ENCODE results near the gene ARFGAP3. TPM values are rescaled to one million over a fixed set of nuclear protein-coding genes. Genes with fewer than 3 reads are reported as not detected.
"Not testable (repeated sequence)": the region's sequence is repeated elsewhere in the genome, so short reads cannot be mapped to it uniquely, and the experiment has no call there.

ARFGAP3 gene
- total RNA-seq, 2 experiments from 2014 or later = 19.5 to 21.4 TPM

DNA sequence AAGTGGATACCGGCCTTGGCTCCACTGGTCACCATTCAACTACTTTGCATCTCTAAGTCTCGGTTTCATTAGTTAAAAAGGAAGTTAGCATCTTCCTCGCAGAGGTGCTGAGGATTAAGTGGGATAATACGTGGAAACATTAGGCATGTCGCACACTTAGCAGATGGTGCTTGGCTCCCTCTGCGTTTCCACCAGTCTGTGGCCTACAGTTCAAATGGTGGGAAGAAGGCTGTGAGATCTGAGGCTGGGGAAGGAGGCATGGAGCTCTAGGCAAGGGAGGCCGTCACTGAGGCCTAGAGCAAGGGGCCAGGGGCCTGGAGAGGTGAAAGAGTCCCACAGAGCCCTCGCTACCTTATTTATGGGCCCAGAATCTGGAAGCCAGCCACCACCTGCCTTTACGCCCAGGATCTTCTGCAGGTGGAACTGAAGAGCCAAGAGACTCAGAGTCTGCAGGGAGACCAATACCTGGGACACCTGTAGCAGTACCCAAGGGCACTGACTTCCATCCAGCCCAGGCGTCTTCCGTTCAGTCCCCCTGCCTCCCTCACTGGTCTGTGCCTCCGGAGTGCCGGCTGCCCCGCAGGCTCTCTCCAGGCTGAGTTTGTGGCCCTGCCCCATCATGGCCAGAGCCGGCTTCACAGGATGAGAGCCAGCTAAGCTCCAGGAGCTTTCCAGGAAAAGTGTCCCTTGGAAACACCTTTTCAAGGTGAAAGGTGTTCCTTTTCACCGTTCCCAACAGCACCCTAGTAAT is 70.3 kb downstream of the ARFGAP3 start:
- no peak overlapping the region for H3K27ac ChIP-seq (ENCODE audit: low read depth in 1 of 2, low read length in 2 of 2)
- DNase-seq (no peak), ATAC-seq (ENCODE audit: poor library complexity) (no peak)
- Mint-ChIP-seq H3K4me3 (no peak overlapping the region), H3K36me3 (ENCODE audit: low read depth) (no peaks in the 10 kb centered on the region), H3K9me3 (no peaks in the 10 kb centered on the region), H3K4me1 (ENCODE audit: low read depth) (no peaks in the 10 kb centered on the region), H3K27ac (no peak overlapping the region), H3K27me3 (no peaks in the 10 kb centered on the region)
- H3K9me3 ChIP-seq (ENCODE audit: control insufficient read depth in 1 of 2, insufficient read depth in 1 of 2, low read length in 2 of 2) = no peaks in the 10 kb centered on the region
- CTCF ChIA-PET = no interaction called here
- H3K4me1 ChIP-seq (ENCODE audit: insufficient read depth, low read length) = no peaks in the 10 kb centered on the region
- POLR2A ChIA-PET = no interaction called here
- no peaks in the 10 kb centered on the region for H3K27me3 ChIP-seq (ENCODE audit: control insufficient read depth in 1 of 2, insufficient read depth in 2 of 2, low read length in 2 of 2)
- no peak overlapping the region for H3K4me3 ChIP-seq (ENCODE audit: low read length)
- no peaks in the 10 kb centered on the region for H3K36me3 ChIP-seq (ENCODE audit: insufficient read depth, low read length)
- intact Hi-C loops (cut with DNase I, micrococcal nuclease) = no loop called here
- TF ChIP-seq, protein P1, sequence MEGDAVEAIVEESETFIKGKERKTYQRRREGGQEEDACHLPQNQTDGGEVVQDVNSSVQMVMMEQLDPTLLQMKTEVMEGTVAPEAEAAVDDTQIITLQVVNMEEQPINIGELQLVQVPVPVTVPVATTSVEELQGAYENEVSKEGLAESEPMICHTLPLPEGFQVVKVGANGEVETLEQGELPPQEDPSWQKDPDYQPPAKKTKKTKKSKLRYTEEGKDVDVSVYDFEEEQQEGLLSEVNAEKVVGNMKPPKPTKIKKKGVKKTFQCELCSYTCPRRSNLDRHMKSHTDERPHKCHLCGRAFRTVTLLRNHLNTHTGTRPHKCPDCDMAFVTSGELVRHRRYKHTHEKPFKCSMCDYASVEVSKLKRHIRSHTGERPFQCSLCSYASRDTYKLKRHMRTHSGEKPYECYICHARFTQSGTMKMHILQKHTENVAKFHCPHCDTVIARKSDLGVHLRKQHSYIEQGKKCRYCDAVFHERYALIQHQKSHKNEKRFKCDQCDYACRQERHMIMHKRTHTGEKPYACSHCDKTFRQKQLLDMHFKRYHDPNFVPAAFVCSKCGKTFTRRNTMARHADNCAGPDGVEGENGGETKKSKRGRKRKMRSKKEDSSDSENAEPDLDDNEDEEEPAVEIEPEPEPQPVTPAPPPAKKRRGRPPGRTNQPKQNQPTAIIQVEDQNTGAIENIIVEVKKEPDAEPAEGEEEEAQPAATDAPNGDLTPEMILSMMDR (IDR thresholded peaks at IDR 0.05) = no peak

DNA sequence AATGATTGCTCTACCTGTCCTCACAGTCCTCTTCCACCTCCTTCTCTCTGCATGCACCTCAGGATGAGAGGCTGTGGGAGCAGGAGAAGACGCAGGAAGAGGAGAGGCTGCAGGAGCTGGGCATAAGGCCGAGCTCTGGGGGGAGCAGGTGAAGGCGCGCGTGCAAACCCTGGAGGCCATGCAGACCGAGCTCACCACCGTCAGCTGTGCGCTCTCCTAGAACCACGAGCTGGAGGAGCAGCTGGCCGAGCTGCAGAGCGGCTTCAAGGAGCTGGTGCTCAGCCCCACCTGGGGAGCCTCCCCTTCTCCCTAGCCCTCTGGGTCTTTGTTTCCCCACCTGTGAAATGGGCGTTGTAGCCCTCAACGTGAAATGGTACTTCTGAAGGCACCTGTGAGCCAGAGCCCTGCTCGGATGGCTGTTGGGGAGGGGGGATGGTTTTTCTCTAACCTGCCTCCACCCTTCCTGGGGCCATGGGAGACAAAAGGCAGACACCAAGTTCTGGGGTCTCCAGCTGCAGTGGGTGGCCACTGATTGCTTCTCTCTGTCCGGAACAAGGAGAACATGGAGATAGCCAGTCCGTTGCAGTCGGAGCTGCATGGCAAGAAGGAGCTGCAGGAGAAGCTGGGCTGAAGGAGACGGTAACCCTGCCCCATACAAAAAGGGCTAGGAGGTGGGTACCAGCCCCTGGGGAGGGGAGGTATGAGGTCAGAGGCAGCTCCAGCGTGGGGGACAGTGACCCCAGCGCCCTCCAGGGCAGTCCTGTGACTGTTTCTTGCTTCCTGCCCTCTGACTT is 71.2 kb downstream of the ARFGAP3 start:
- H3K4me1 ChIP-seq (ENCODE audit: insufficient read depth, low read length) = no peaks in the 10 kb centered on the region
- no peaks in the 10 kb centered on the region for H3K9me3 Mint-ChIP-seq

GRCh38 chr22:42782306-42782705 is 74.8 kb downstream of the ARFGAP3 start:
- H3K4me1 Mint-ChIP-seq (ENCODE audit: low read depth); H3K36me3 ChIP-seq (ENCODE audit: insufficient read depth, low read length); H3K36me3 Mint-ChIP-seq (ENCODE audit: low read depth); H3K4me1 ChIP-seq (ENCODE audit: insufficient read depth, low read length); H3K9me3 ChIP-seq (ENCODE audit: control insufficient read depth in 1 of 2, insufficient read depth in 1 of 2, low read length in 2 of 2); DNase-seq; H3K27me3 ChIP-seq (ENCODE audit: control insufficient read depth in 1 of 2, insufficient read depth in 2 of 2, low read length in 2 of 2); H3K4me3 ChIP-seq (ENCODE audit: low read length); H3K9me3 Mint-ChIP-seq; intact Hi-C loops (cut with DNase I, micrococcal nuclease); H3K27ac ChIP-seq (ENCODE audit: low read depth in 1 of 2, low read length in 2 of 2); ATAC-seq (ENCODE audit: poor library complexity); H3K27ac Mint-ChIP-seq; H3K4me3 Mint-ChIP-seq; POLR2A ChIA-PET; H3K27me3 Mint-ChIP-seq: not testable (repeated sequence)
- CTCF ChIA-PET = interaction anchor here (0.7 kb wide), 1 partner anchor 604 kb away, joined by 3 read pairs; no protein-coding TSS in a partner anchor

More for the DNA sequence above, 71.2 kb downstream of the ARFGAP3 start:
- Mint-ChIP-seq H3K27ac (no peak overlapping the region), H3K4me3 (no peak overlapping the region), H3K27me3 (no peaks in the 10 kb centered on the region), H3K36me3 (ENCODE audit: low read depth) (no peaks in the 10 kb centered on the region), H3K4me1 (ENCODE audit: low read depth) (no peaks in the 10 kb centered on the region)
- DNase-seq (no peak), ATAC-seq (ENCODE audit: poor library complexity) (no peak)
- TF ChIP-seq, protein P1 (IDR thresholded peaks at IDR 0.05) = no peak
- Histone ChIP-seq H3K4me3 (ENCODE audit: low read length) (no peak overlapping the region), H3K36me3 (ENCODE audit: insufficient read depth, low read length) (no peaks in the 10 kb centered on the region), H3K27ac (ENCODE audit: low read depth in 1 of 2, low read length in 2 of 2) (no peak overlapping the region), H3K27me3 (ENCODE audit: control insufficient read depth in 1 of 2, insufficient read depth in 2 of 2, low read length in 2 of 2) (no peaks in the 10 kb centered on the region), H3K9me3 (ENCODE audit: control insufficient read depth in 1 of 2, insufficient read depth in 1 of 2, low read length in 2 of 2) (no peaks in the 10 kb centered on the region)
- intact Hi-C loops (cut with DNase I, micrococcal nuclease) = no loop called here
- CTCF ChIA-PET = no interaction called here
- POLR2A ChIA-PET = no interaction called here
